Measurements from ENCODE around the gene CEP350. TPM values are rescaled to one million over a fixed set of nuclear protein-coding genes. Genes with fewer than 3 reads are reported as not detected.

The CEP350 gene
- total and polyA plus RNA-seq, 2 experiments from 2014 or later, result 24.9 to 49.6 TPM

GRCh38 chr1:179925922-179926849 lies 28.4 kb upstream of the CEP350 start:
- DNase-seq (ENCODE audit: low read depth in 1 of 2, low spot score in 1 of 2), result peak in 1 of 2 donors; percentile 70
- no peak overlapping the region for H3K27ac ChIP-seq

GRCh38 chr1:179926850-179927205 lies 27.8 kb upstream of the CEP350 start:
- H3K27me3 ChIP-seq, result no peaks in the 10 kb centered on the region
- no peak for TF ChIP-seq CTCF (IDR thresholded peaks at IDR 0.05; ENCODE audit: low read depth, low read length)
- no peak overlapping the region for H3K27ac ChIP-seq
- H3K36me3 ChIP-seq, result no peaks in the 10 kb centered on the region
- no peak for DNase-seq (ENCODE audit: low read depth in 1 of 2, low spot score in 1 of 2)
- no peak overlapping the region for H3K4me3 ChIP-seq
- no peaks in the 10 kb centered on the region for H3K9me3 ChIP-seq (ENCODE audit: low read depth)
- H3K4me1 ChIP-seq (ENCODE audit: low read depth), result no peaks in the 10 kb centered on the region

More at GRCh38 chr1:179925922-179926849, 28.4 kb upstream of the CEP350 start:
- TF ChIP-seq CTCF (IDR thresholded peaks at IDR 0.05; ENCODE audit: low read depth, low read length), result no peak
- Histone ChIP-seq H3K36me3 (no peaks in the 10 kb centered on the region), H3K4me1 (ENCODE audit: low read depth) (no peaks in the 10 kb centered on the region), H3K9me3 (ENCODE audit: low read depth) (no peaks in the 10 kb centered on the region), H3K4me3 (no peak overlapping the region), H3K27me3 (no peaks in the 10 kb centered on the region)

- no peak for TF ChIP-seq CTCF (IDR thresholded peaks at IDR 0.05; ENCODE audit: low read depth, low read length)
- Histone ChIP-seq H3K4me3 (no peak overlapping the region), H3K36me3 (no peaks in the 10 kb centered on the region), H3K27ac (no peak overlapping the region), H3K4me1 (ENCODE audit: low read depth) (no peaks in the 10 kb centered on the region), H3K27me3 (no peaks in the 10 kb centered on the region), H3K9me3 (ENCODE audit: low read depth) (no peaks in the 10 kb centered on the region)
- no peak for DNase-seq (ENCODE audit: low read depth in 1 of 2, low spot score in 1 of 2)
Measured at GRCh38 chr1:179929955-179930798, 24.4 kb upstream of the CEP350 start.

GRCh38 chr1:179930867-179931266 lies 23.7 kb upstream of the CEP350 start:
- no peaks in the 10 kb centered on the region for H3K9me3 ChIP-seq (ENCODE audit: low read depth)
- TF ChIP-seq CTCF (IDR thresholded peaks at IDR 0.05; ENCODE audit: low read depth, low read length), result no peak
- H3K27ac ChIP-seq, result no peak overlapping the region
- H3K36me3 ChIP-seq, result no peaks in the 10 kb centered on the region
- no peak overlapping the region for H3K4me3 ChIP-seq
- DNase-seq (ENCODE audit: low read depth in 1 of 2, low spot score in 1 of 2), result no peak
- H3K4me1 ChIP-seq (ENCODE audit: low read depth), result no peaks in the 10 kb centered on the region
- H3K27me3 ChIP-seq, result no peaks in the 10 kb centered on the region

- TF ChIP-seq CTCF (IDR thresholded peaks at IDR 0.05; ENCODE audit: low read depth, low read length), result no peak
- Histone ChIP-seq H3K4me1 (ENCODE audit: low read depth) (no peaks in the 10 kb centered on the region), H3K27me3 (no peaks in the 10 kb centered on the region), H3K27ac (no peak overlapping the region), H3K4me3 (no peak overlapping the region), H3K36me3 (no peaks in the 10 kb centered on the region), H3K9me3 (ENCODE audit: low read depth) (no peaks in the 10 kb centered on the region)
- no peak for DNase-seq (ENCODE audit: low read depth in 1 of 2, low spot score in 1 of 2)
Measured at GRCh38 chr1:179933219-179933618, 21.4 kb upstream of the CEP350 start.
